NT2/D1 (cell line): ENCODE data around the gene ZNF440.

Experiments used
- SUZ12 ChIP-seq: IDR thresholded peaks from 2 replicates; pipeline ENCODE4 v1.6.1; 2011; ENCODE audit not compliant: insufficient read length, insufficient read depth; ENCODE audit errors: extremely low read depth
- YY1 ChIP-seq: IDR thresholded peaks from 2 replicates; pipeline ENCODE4 v1.6.1; 2011; ENCODE audit not compliant: insufficient read length, insufficient read depth
- ZNF274 ChIP-seq: IDR thresholded peaks from 2 replicates; pipeline ENCODE4 v1.6.1; 2011; ENCODE audit warnings: mild to moderate bottlenecking, low read depth, low read length

DNA sequence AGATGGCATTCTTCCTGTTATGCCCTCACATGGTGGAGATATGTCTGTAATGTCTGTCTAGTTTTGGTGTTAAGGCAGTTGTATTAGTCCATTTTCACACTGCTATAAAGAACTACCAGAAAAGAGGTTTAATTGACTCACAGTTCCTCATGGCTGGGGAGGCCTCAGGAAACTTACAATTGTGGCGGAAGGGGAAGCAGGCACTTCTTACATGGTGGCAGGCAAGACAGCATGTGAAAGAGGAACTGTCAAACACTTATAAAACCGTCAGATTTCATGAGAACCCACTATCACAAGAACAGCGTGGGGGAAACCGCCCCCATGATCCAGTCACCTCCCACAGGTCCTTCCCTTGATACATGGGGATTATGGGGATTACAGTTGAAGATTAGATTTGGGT lies 44.1 kb upstream of the ZNF440 start:
- TF ChIP-seq YY1 (no peak), ZNF274 (no peak), SUZ12 (no peak)
